Stimulated activated naive CD4-positive, alpha-beta T cell treated with Interleukin-2 at 50 U/mL for 16 hours (primary cell): ENCODE data around the gene ALG1.
A peak's percentile ranks its signal among the peaks of the same experiment; 100 is the strongest.
"Not testable (repeated sequence)": the region's sequence is repeated elsewhere in the genome, so short reads cannot be mapped to it uniquely, and the experiment has no call there.

Experiments
- DNase-seq: peaks from one replicate; lab custom pipeline; 2025; lab: John Stamatoyannopoulos, UW

The ALG1 gene

GRCh38 chr16:5071681-5072333 is at the start of gene ALG1:
TSS of gene ALG1 (plus strand) at chr16:5071843. CDS start at chr16:5071850, 7 bp downstream.
- DNase-seq: peak; percentile 87

GRCh38 chr16:5022521-5022920 is 49.1 kb upstream of the ALG1 start:
- DNase-seq: no peak

DNA sequence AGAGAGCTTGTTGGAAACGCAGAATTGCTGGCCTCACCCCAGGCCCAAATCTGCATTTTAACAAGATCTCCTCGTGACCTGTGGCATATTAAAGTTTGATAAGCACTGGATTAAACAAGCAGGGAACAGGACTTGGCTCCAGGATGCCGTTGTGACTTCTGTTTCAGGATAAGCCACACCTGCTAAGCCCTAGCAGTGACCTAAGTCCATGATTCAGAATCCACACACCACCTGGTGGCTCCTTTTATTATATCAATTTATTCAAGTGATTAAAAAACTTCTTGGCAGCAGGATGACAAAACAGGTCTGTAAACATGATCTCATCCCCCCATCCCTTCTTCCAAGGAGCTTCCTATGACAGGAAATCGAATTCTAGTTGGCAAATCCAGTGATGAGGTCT is 47.0 kb upstream of the ALG1 start:
- no peak for DNase-seq

DNA sequence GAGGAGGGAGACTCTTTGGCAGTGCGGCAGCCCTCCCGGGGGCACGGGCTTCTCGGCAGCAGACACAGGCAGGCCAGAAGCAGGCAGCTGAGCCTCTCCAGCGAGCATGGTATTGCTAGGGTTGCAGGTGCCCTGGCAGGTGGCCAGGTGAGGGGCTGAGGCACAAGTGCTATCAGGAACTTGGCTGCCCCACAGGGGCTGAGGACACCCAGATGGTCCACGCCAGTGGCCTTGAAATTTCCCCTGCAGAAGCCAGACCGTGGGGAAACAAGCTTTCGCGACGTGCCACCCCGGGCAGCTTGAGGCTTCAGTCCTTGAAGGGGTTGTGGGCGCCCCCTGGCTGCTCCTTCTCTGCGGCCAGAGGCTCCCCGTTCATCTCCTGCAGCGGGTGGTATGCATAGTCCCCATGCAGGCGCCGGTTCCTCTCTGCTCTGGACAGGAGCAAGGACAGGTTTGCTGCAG is 46.4 kb upstream of the ALG1 start:
- no peak for DNase-seq

- DNase-seq: no peak
Measured at GRCh38 chr16:5026664-5027063, 45.0 kb upstream of the ALG1 start.

DNA sequence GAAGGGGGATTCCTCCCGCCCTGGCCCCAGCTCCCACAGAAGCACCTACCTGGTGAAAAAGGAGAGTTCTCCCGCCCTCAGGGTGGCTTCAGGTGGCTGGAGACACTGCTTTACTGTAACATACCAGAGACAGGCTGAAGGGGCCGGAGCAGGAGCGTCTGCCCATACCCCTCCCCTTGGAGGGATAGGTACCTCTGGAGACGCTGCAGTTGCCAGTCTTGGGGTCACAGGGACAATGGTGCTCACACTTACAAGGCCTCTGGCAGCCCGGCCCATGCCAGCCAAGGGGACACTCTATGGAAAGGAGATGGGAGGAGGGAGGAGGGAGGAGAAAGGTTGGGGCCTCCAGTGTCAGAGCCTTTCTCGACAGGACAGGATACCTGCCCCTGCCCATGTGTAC is 44.6 kb upstream of the ALG1 start:
- DNase-seq: no peak

GRCh38 chr16:5027575-5028235 is 43.9 kb upstream of the ALG1 start:
- DNase-seq: no peak

DNA sequence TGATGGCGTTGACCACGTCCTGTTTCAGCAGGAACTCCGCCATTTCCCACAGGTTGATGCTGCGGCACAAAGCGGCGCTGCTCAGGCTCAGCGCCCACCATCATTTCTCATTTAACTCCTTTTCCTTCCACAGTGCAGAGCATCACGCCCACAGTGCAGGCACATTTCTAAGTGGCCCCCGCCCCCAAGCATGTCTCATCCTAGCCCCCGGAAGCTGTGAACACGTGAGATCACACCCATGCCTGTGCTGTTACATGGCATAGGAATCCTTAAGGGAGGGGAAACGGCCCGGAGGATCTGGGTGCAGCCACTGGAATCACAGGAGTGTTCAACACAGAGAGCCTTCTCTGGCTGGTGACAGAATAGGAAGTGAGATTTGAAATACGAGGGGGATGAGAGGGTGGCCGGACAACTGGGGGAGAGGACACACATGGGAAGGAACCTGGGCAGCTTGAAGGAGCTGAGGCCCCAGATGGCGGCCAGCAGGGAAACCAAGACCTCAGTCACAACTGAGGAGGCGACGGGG is 42.6 kb upstream of the ALG1 start:
- no peak for DNase-seq

DNA sequence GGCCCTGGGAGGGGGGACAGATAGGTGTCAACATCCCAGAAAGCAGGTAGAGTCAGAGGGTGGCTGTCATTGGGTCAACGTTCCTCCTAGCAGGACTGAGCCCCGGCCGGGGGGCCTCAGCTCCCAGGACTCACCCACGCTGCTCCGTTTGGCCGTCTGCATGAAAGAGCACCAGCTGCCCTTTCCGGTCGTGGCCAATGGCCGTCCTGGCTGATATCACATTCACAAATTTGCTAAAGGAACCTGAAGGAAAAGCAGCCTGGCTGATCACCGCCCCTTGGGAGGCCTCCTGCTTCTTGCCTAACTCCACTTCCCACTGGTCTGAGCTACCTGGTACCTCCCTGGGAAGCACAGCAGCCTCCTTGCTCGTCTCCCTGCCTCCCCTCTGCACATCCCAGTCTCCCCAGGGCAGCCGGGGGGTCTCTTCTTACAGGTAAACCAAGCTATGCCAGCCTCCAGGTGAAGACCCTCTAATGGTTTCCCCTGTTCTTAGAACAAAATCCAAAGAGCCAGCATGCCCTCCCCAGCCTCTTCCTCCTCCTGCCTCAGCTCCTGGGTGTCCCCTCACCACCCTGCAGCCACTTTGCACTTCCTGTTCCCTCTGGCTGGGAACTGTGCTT is 41.3 kb upstream of the ALG1 start:
- no peak for DNase-seq

DNA sequence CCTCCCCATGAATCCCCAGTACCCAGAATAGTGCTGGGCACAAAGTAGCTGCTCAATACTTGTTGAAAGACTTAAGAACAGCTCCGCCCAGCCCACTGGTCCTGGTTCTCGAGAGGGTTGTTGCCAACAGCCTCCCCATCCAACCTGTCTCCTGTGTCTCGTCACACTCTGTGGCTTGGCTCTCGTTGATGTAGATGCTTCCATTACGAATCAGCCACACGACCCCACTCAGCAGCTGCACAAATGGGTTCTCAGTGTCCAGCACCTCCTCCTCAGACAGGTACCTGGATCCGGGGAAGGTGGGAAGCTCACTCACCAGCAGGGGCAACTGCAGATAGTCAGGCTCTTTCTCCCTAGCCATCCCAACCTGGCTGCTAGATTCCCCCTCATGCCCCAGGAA is 40.0 kb upstream of the ALG1 start:
- DNase-seq: no peak

DNA sequence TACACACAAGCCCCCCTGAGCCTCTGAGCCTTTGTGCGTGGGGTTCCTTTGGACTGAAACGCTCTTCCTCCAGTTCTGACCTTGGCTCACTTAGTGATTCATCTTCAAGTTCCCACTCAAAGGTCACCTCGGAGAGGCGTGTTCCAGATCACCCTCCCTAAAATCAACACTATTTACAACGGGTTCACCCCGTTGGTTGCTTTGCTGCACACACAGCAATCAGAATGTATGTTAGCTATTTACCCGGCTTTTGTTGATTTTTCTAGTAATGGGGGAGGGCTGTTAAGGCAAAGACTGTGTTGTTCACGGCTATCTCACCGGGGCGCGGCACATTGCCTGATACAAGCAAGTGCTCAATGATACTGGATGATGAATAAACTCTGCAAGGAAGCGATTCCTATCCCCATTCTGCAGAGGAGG is 38.9 kb upstream of the ALG1 start:
- no peak for DNase-seq

GRCh38 chr16:5033256-5034166 is 38.1 kb upstream of the ALG1 start, which contains the start of gene NAGPA:
TSS of gene NAGPA (minus strand) at chr16:5033935. CDS start at chr16:5033914, 21 bp downstream.
- peak; percentile 72 for DNase-seq

- DNase-seq: no peak
Measured at GRCh38 chr16:5034167-5034523, 37.5 kb upstream of the ALG1 start.

DNA sequence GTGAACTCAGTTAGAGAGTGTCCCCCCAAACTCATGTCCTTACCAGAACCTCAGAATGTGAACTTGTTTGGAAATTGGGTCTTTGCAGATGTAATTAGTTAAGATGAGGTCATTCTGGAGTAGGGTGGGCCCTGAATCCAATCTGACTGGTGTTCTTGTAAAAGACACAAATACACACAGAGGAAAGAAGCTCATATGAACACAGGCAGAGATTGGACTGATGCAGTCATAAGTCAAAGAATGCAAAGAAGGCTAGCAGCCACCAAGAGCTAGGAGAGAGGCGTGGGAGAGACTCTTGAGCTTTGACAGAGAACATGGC is 35.8 kb upstream of the ALG1 start:
- no peak for DNase-seq

GRCh38 chr16:5036228-5037156 is 35.2 kb upstream of the ALG1 start:
- no peak for DNase-seq

GRCh38 chr16:5040451-5040850 is 31.2 kb upstream of the ALG1 start:
- no peak for DNase-seq

DNA sequence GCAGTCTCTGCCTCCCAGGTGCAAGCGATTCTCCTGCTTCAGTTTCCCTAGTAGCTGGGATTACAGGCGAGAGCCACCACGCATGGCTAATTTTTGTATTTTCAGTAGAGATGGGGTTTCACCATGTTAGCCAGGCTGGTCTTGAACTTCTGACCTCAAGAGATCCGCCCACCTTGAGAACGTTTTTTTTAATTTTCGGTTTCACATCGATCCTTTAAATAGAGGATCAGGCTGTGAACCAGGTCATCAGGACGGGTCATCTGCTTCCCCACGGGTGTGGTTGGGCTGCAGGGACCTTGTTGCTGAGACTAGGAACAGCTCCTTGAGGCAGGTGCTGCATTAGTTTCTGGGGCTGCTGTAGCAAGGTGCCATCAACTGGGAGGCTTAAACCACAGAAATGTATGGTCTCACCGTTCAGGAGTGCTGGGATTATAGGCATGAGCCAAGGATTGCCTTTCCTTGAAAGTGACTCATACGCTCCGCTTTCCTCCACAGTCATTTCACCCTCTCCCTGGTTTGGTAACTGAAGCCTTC is 30.0 kb upstream of the ALG1 start:
- DNase-seq: no peak

GRCh38 chr16:5042574-5043171 is 29.0 kb upstream of the ALG1 start:
- no peak for DNase-seq

GRCh38 chr16:5044011-5044540 is 27.6 kb upstream of the ALG1 start:
- DNase-seq: no peak

DNA sequence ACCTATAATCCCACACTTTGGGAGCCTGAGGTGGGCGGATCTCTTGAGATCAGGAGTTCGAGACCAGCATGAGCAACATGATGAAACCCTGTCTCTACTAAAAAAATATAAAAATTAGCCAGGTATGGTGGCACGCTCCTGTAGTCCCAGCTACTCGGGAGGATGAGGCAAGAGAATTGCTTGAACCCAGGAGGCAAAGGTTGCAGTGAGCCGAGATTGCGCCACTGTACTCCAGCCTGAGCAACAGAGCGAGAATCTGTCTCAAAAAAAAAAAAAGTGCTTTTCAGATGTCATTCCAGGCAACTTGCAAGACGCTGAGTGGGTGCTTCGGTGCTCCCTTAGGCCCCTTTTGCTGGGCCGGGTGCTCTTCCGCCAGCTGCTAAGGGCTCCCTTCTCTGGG is 27.1 kb upstream of the ALG1 start:
- not testable (repeated sequence) for DNase-seq
